H4 (cell line): ENCODE results near the gene GAPDH. TPM values are rescaled to one million over a fixed set of nuclear protein-coding genes. Genes with fewer than 3 reads are reported as not detected.
"Not testable (repeated sequence)": the region's sequence is repeated elsewhere in the genome, so short reads cannot be mapped to it uniquely, and the experiment has no call there.

Experiments
- DNase-seq: peaks from one replicate; pipeline ENCODE4 v3.0.0-alpha.2; 2015; ENCODE audit warnings: low spot score
- total RNA-seq: library from RNA; depleted of rRNA; stranded (reverse); fragments of >200 nt; shearing (Covaris generic); gene quantifications from 2 replicates; pipeline ENCODE4 v1.2.3, GENCODE V29; 2014; rRNA removed

Gene GAPDH
- total RNA-seq, 1 experiment from 2014 or later: 11,555 TPM

- peak; percentile 43 for DNase-seq
These were observed 29.2 kb downstream of the GAPDH start for GRCh38 chr12:6563448-6564050.

DNA sequence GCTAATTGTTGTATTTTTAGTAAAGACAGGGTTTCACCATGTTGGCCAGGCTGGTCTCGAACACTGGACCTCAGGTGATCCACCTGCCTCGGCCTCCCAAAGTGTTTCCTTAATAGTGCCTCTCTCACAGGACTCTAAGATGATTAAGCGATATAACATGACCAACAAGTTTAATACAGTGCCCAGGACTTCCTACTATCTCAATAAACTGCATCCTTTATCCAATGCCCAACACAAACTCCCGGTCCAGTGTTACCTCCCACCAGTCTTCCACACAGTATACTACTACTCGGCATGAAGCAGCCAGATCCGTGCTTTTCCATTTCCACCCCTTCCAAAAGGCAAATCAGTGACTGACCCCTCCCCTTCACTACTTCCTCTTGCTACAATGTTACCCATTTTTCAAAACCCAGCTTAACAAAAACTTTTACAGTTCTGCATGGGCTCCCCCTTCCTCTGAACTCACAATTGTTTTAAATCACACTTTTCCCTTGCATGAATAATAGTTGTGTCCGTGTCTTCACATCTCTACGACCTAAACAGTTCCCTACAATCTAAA, 32.9 kb downstream of the GAPDH start:
- DNase-seq: no peak

- DNase-seq: no peak
These were observed 35.0 kb downstream of the GAPDH start for GRCh38 chr12:6569312-6569711.

- no peak for DNase-seq
These were observed 35.5 kb downstream of the GAPDH start for GRCh38 chr12:6569786-6570185.

DNA sequence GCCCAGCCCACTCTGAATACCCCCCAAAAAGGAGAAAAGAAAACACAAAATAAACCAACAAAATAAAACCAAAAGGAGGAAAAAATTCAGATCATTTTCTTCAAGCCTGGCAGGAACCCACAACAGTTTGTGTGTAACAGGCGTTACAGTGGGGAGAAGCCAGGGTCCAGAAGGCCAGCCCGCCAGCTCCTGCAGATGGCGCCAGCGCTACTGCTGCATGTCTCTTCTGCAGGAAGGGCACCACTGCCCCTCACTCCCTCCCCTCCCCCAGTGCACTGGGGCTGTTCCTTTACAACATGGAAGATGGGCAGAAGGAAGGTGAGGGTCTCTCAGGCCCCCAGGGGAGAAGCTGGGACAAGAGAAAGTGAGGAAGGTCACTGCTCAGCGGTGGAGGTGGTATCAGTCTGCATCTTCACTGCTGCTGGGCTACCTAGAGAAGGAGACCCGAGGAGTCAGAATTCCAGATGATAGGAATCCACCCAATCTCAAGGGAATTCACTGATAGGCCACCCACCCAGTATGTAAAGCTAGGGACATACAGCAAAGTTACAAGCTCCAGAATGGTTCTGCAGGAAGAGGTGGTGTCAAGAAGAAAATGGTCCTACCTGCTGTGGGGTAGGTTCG, 36.1 kb downstream of the GAPDH start:
- peak; percentile 62 for DNase-seq

GRCh38 chr12:6573001-6573400, 38.7 kb downstream of the GAPDH start:
- DNase-seq: no peak

DNA sequence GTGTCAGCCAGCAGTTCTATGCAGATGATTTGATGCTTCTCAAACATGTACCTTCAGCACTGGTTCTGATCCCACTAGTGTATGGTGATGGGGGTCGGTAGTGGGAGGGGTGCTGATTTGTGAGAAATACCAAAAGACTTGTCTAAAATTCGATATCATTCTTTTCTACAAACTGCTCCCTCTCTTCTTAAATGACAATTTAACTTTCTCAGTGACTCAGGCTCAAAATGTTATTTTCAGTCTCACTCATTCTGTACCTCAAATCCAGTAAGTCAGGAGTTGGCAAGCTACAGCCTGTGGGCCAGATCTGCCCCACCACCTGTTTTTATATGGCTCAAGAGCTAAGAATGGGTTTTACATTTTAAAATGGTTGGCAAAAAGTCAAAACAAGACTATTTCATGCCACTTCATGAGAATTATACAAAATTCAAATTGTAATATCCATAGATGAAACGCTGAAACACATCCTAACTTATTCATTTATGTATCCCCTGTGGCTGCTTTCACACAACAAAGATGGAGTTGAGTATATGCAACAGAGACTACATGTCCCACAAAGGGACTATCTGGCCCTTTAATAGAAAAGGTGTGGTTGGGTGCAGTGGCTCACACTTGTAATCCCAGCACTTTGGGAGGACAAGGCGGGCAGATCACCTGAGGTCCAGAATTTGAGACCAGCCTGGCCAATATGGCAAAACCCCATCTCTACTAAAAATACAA, 40.4 kb downstream of the GAPDH start:
- no peak for DNase-seq

- DNase-seq: no peak
These were observed 41.3 kb downstream of the GAPDH start for GRCh38 chr12:6575648-6576047.

DNA sequence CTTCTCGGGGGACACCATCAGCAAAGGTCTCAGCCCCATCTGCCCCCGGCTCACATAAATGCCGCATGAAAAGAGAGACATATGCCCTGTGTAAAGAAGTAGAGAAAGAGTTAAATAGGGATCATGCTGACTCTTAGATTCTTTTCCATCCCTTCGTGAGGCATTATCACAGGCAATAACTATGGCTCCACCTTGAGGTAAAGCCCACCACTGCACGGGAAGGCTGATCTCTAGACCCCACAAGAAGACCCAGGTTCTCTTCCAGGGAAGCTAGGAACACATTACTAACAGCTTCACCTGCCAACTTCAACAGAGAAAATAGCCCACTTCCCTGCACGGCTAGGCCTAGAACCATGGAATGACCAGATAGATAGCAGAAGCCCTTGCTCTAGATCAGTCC, 47.9 kb downstream of the GAPDH start:
- DNase-seq: no peak

DNA sequence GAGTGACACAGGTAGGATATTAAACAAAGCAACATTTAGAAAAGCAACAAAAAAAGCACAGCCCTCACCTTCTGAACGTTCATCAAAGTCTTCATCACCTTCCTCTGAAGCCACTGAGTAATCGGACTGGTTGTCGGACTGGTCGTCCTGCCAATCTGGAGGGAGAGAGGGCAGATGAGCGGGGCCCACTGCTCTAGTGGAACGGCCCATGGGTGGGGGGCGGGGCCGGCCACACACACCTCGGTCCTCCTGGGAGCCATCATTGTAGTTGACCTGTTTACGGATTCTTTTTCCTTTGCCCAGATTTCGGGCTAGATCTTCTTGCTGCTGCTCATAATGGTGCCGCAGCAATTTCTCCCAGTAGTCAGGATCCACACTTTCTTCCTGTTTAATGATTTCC, 48.6 kb downstream of the GAPDH start:
- no peak for DNase-seq

GRCh38 chr12:6584293-6584692, 50.0 kb downstream of the GAPDH start:
- no peak for DNase-seq

DNA sequence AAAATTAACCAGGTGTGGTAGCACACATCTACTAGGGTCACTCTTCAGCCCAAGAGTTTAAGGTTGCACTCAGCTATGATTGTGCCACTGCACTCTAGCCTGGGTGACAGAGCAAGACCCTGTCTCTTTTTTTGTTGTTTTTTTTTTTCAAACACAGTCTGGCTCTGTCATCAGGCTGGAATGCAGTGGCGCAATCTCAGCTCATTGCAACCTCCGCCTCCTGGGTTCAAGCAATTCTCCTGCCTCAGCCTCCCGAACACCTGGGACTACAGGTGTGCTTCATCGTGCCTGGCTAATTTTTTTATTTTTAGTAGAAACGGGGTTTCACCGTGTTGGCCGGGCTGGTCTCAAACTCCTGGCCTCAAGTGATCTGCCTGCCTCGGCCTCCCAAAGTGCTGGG, 52.3 kb downstream of the GAPDH start:
- not testable (repeated sequence) for DNase-seq

Other genes with a start within 250 kb of the GAPDH start
- gene PLEKHG6, start 223.8 kb upstream of the GAPDH start, total RNA-seq: 0.10 TPM in 1 of 2 replicates, not detected in the other
- 320 and 327 TPM in 2 replicates for gene TNFRSF1A, start 192.4 kb upstream of the GAPDH start, total RNA-seq
- gene SCNN1A, start 159.0 kb upstream of the GAPDH start, total RNA-seq: 1.7 and 2.1 TPM in 2 replicates
- 19.5 and 31.5 TPM in 2 replicates for gene LTBR, start 150.4 kb upstream of the GAPDH start, total RNA-seq
- gene CD27, start 89.6 kb upstream of the GAPDH start, total RNA-seq: not detected in 2 replicates
- gene TAPBPL, start 82.5 kb upstream of the GAPDH start, total RNA-seq: 8.6 and 20.5 TPM in 2 replicates
- 2.8 and 4.1 TPM in 2 replicates for gene VAMP1, start 63.8 kb upstream of the GAPDH start, total RNA-seq
- 286 and 368 TPM in 2 replicates for gene MRPL51, start 41.3 kb upstream of the GAPDH start, total RNA-seq
- gene NCAPD2, start 40.4 kb upstream of the GAPDH start, total RNA-seq: 126 and 187 TPM in 2 replicates
- gene IFFO1, start 21.5 kb downstream of the GAPDH start, total RNA-seq: 2.1 and 5.4 TPM in 2 replicates
- gene NOP2, start 33.8 kb downstream of the GAPDH start, total RNA-seq: 64.3 and 90.3 TPM in 2 replicates
- 242 and 246 TPM in 2 replicates for gene CHD4, start 72.9 kb downstream of the GAPDH start, total RNA-seq
- 0.04 TPM in 1 of 2 replicates, not detected in the other for gene LPAR5, start 101.4 kb downstream of the GAPDH start, total RNA-seq
- gene ACRBP, start 112.9 kb downstream of the GAPDH start, total RNA-seq: not detected in 2 replicates
- 57.8 and 65.7 TPM in 2 replicates for gene ING4, start 128.6 kb downstream of the GAPDH start, total RNA-seq
- gene ZNF384, start 154.9 kb downstream of the GAPDH start, total RNA-seq: 21.2 and 23.6 TPM in 2 replicates
- gene PIANP, start 166.3 kb downstream of the GAPDH start, total RNA-seq: not detected in 2 replicates
- 93.8 and 93.9 TPM in 2 replicates for gene COPS7A, start 189.5 kb downstream of the GAPDH start, total RNA-seq
- gene MLF2, start 218.6 kb downstream of the GAPDH start, total RNA-seq: 314 and 332 TPM in 2 replicates
- gene PTMS, start 231.8 kb downstream of the GAPDH start, total RNA-seq: 122 and 133 TPM in 2 replicates
- 0.06 TPM in 1 of 2 replicates, not detected in the other for gene LAG3, start 238.0 kb downstream of the GAPDH start, total RNA-seq